Prostate gland (tissue), 2 donors: ENCODE results near the gene UVSSA.

Source experiments
- CTCF ChIP-seq, 4 experiments: fragments of 200-600 bp in 2 of 4; fragments of 450-650 bp in 2 of 4; sonication (generic) in 2 of 4; IDR thresholded peaks; 1 replicate in 3 of 4; 2 replicates in 1 of 4; pipeline ENCODE4 v1.5.1; 2016 to 2019; ENCODE audit warnings: antibody characterized with exemption in 4 of 4, mild to moderate bottlenecking in 2 of 4, moderate library complexity in 2 of 4
- POLR2A ChIP-seq: fragments of 450-650 bp; IDR thresholded peaks from one replicate; pipeline ENCODE4 v1.6.1; 2016; ENCODE audit warnings: antibody characterized with exemption, mild to moderate bottlenecking
- POLR2AphosphoS5 ChIP-seq: sonication (generic); formaldehyde crosslinking; IDR thresholded peaks from one replicate; pipeline ENCODE4 v1.6.1; 2017; ENCODE audit warnings: antibody characterized with exemption

GRCh38 chr4:1362046-1362445 is 15.0 kb downstream of the UVSSA start:
- TF ChIP-seq CTCF (IDR thresholded peaks at IDR 0.05): no peak
- no peak for TF ChIP-seq POLR2AphosphoS5
- TF ChIP-seq POLR2A: no peak
